K562 (cell line): Measurements from ENCODE around the gene PLIN5. TPM values are rescaled to one million over a fixed set of nuclear protein-coding genes. Genes with fewer than 3 reads are reported as not detected.

Experiments used
- BACH1 ChIP-seq: fragments of 200-800 bp; sonication (Bioruptor generic); IDR thresholded peaks from 2 replicates; pipeline ENCODE4 v1.6.1; 2016; ENCODE audit warnings: missing genetic modification characterization, missing compliant biosample characterization
- BHLHE40 ChIP-seq: IDR thresholded peaks from 2 replicates; pipeline ENCODE4 v1.6.1; 2011; ENCODE audit warnings: low read length, improper control_type of control experiment
- MAZ ChIP-seq, 2 experiments: fragments of 450-650 bp in 1 of 2; sonication (generic) in 1 of 2; formaldehyde crosslinking; IDR thresholded peaks in 1 of 2; conservative IDR thresholded peaks in 1 of 2; 2 replicates each; pipeline versions ENCODE4 v1.4.0 to v1.5.0; 2020; ENCODE audit warnings: mild to moderate bottlenecking in 1 of 2, missing genetic modification reagents in 1 of 2
- MEIS2 ChIP-seq: fragments of 450-650 bp; IDR thresholded peaks from 2 replicates; pipeline ENCODE4 v1.6.1; 2014; ENCODE audit warnings: mild to moderate bottlenecking; ENCODE audit not compliant: partially characterized antibody
- NFE2L1 ChIP-seq: fragments of 450-650 bp; IDR thresholded peaks from 2 replicates; pipeline ENCODE4 v1.6.1; 2016; ENCODE audit warnings: missing genetic modification characterization, low read depth, mild to moderate bottlenecking, missing compliant biosample characterization, moderate library complexity, borderline replicate concordance
- NR2C1 ChIP-seq, 2 experiments: fragments of 450-650 bp; IDR thresholded peaks; 2 replicates each; pipeline ENCODE4 v1.6.1; 2017; ENCODE audit warnings: mild to moderate bottlenecking in 2 of 2, antibody characterized with exemption in 1 of 2, inconsistent platforms in 1 of 2, missing compliant biosample characterization in 1 of 2, missing genetic modification characterization in 1 of 2
- PHB ChIP-seq: fragments of 250-450 bp; sonication (Bioruptor Pico); IDR thresholded peaks from 2 replicates; pipeline ENCODE4 v1.5.0; 2021
- SAP30 ChIP-seq: fragments of 200-600 bp; sonication (generic); IDR thresholded peaks from 2 replicates; pipeline ENCODE4 v1.6.1; 2012; ENCODE audit warnings: borderline replicate concordance, low read depth, mild to moderate bottlenecking, moderate library complexity, low read length, control low read depth, inconsistent platforms; ENCODE audit not compliant: insufficient read depth, poor library complexity, severe bottlenecking
- SMARCA5 ChIP-seq: fragments of 450-650 bp; IDR thresholded peaks from 2 replicates; pipeline ENCODE4 v1.6.1; 2016
- TAL1 ChIP-seq: fragments of 450-650 bp; IDR thresholded peaks from 2 replicates; pipeline ENCODE4 v1.6.1; 2016; ENCODE audit warnings: mild to moderate bottlenecking
- ZNF224 ChIP-seq: sonication (generic); formaldehyde crosslinking; IDR thresholded peaks from 2 replicates; pipeline ENCODE4 v1.8.0; 2022; ENCODE audit warnings: mild to moderate bottlenecking, missing genetic modification reagents
- ZNF23 ChIP-seq: fragments of 250-450 bp; sonication (Bioruptor Pico); IDR thresholded peaks from 2 replicates; pipeline ENCODE4 v1.4.0; 2020; ENCODE audit warnings: mild to moderate bottlenecking
- ZNF699 ChIP-seq: fragments of 250-450 bp; sonication (Bioruptor Pico); IDR thresholded peaks from 2 replicates; pipeline ENCODE4 v1.8.0; 2021; ENCODE audit warnings: mild to moderate bottlenecking, moderate library complexity; ENCODE audit not compliant: insufficient replicate concordance
- ZNF79 ChIP-seq: fragments of 250-450 bp; sonication (Bioruptor Pico); IDR thresholded peaks from 2 replicates; pipeline ENCODE4 v1.4.0; 2020; ENCODE audit warnings: low read depth, mild to moderate bottlenecking, moderate library complexity
- polyA plus RNA-seq, 8 experiments: library from polyadenylated mRNA; depleted of rRNA in 4 of 8; stranded (reverse) in 5 of 8; unstranded in 3 of 8; fragments of >200 nt; fragmentation: Nextera tagmentation in 2 of 8; fragmentation: Illumina TruSeq in 1 of 8; extraction: Ambion mirVana in 2 of 8; extraction: Trizol in 1 of 8; gene quantifications; 2 replicates each; pipeline versions ENCODE4 v1.2.1 to v1.2.3, GENCODE V29; 2011 to 2014; ENCODE audit warnings: inconsistent platforms in 1 of 8, missing spikeins in 1 of 8
- total RNA-seq, 7 experiments: library from RNA; depleted of rRNA in 6 of 7; stranded (reverse); fragments of >200 nt in 6 of 7; fragmentation: Illumina TruSeq in 2 of 7; extraction: Trizol in 2 of 7; gene quantifications; 2 replicates each; pipeline versions ENCODE4 v1.2.1 to v1.2.3, GENCODE V29; 2011 to 2021; ENCODE audit warnings: low replicate concordance in 1 of 7
- TF ChIP-seq, protein P1 (sequence below): fragments of 250-450 bp; sonication (Bioruptor Pico); IDR thresholded peaks from 2 replicates; pipeline ENCODE4 v1.4.0; 2020; ENCODE audit warnings: mild to moderate bottlenecking, moderate library complexity, borderline replicate concordance
- TF ChIP-seq, protein P2 (sequence below): IDR thresholded peaks from 2 replicates; pipeline ENCODE4 v1.6.1; 2011; ENCODE audit not compliant: insufficient read length; ENCODE audit errors: extremely low read depth
- TF ChIP-seq, protein P3 (sequence below): fragments of 450-650 bp; formaldehyde crosslinking; conservative IDR thresholded peaks from 2 replicates; pipeline ENCODE4 v1.4.0; 2022; ENCODE audit warnings: mild to moderate bottlenecking, missing genetic modification characterization
- TF ChIP-seq, protein P4 (sequence below): fragments of 250-450 bp; sonication (Bioruptor Pico); IDR thresholded peaks from 2 replicates; pipeline ENCODE4 v1.4.0; 2020; ENCODE audit warnings: borderline replicate concordance
- TF ChIP-seq, protein P5 (sequence below): fragments of 450-650 bp; formaldehyde crosslinking; IDR thresholded peaks from 2 replicates; pipeline ENCODE4 v1.4.0; 2020; ENCODE audit warnings: mild to moderate bottlenecking

Gene PLIN5
- total and polyA plus RNA-seq, 9 of the 15 experiments (the other 6 are each of a cell fraction or from before 2014, with no cell fraction given): 0.04 to 1.3 (median 0.50) TPM

DNA sequence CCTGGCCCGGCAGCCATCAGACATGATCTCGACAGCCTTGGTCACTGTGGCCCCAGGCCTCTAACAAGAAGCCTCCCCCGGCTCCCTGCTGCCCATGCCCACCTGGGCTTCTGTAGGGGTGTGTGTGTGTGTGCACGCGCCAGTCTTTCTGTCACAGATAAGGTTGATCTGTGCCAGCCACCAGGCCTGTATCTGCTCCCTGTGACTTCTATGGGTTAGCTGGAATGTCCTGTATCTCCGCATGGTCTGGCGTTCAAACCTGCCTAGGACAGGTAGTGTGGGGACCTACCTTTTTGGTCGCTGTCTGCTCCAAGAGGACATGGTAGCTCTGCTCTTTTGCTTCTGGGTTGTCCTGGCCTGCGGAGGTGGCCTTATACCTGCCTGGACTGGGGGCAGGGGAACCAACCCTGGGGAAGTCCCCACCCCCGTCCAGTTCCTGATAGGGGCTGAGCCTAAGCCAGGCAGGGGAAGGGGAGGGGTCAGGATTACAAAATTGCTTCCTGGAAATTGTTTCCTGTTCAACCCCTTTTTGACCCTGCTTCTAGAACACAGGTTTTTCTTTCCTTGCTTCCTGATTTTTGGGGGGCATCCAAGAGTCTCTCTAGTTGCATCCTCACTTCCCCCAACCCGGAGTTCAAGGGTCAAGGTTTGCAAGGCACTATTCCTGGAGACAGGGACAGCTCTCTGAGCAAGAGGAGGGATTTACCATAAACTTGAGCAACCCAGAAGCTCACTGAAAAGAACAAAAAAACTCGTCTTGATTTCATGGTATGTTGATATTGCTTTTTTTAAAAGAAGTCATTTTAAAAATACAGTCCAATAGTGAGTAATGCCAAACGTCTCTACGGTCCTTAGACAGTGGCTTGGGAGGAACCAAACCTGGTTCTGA is 4.9 kb upstream of the PLIN5 start, which contains the start of gene LRG1 (continued):
- TF ChIP-seq, protein P1, sequence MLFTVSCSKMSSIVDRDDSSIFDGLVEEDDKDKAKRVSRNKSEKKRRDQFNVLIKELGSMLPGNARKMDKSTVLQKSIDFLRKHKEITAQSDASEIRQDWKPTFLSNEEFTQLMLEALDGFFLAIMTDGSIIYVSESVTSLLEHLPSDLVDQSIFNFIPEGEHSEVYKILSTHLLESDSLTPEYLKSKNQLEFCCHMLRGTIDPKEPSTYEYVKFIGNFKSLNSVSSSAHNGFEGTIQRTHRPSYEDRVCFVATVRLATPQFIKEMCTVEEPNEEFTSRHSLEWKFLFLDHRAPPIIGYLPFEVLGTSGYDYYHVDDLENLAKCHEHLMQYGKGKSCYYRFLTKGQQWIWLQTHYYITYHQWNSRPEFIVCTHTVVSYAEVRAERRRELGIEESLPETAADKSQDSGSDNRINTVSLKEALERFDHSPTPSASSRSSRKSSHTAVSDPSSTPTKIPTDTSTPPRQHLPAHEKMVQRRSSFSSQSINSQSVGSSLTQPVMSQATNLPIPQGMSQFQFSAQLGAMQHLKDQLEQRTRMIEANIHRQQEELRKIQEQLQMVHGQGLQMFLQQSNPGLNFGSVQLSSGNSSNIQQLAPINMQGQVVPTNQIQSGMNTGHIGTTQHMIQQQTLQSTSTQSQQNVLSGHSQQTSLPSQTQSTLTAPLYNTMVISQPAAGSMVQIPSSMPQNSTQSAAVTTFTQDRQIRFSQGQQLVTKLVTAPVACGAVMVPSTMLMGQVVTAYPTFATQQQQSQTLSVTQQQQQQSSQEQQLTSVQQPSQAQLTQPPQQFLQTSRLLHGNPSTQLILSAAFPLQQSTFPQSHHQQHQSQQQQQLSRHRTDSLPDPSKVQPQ (CRISPR knock-in tag): no peak
- TF ChIP-seq ZNF699 (no peak), TAL1 (peak; percentile 16; the same call in 1 of the 2 replicates), SAP30 (peak; percentile 43), MEIS2 (no peak), PHB (CRISPR knock-in tag) (no peak), BHLHE40 (no peak; the same call in 1 of the 2 replicates), NFE2L1 (tag) (no peak), SMARCA5 (no peak), NR2C1 (IDR thresholded peaks at IDR 0.05) (peak; percentile 91), NR2C1 (tag; IDR thresholded peaks at IDR 0.05) (peak; percentile 94), MAZ (CRISPR knock-in tag; conservative IDR thresholded peaks at IDR 0.05 in 1 of 2, IDR thresholded peaks at IDR 0.05 in 1 of 2) (peak in 1 of 2 experiments; percentile 55; a peak in 2 of 4 replicates), BACH1 (no peak), ZNF23 (CRISPR knock-in tag) (no peak), ZNF79 (CRISPR knock-in tag) (no peak), ZNF224 (no peak)
- TF ChIP-seq, protein P2, sequence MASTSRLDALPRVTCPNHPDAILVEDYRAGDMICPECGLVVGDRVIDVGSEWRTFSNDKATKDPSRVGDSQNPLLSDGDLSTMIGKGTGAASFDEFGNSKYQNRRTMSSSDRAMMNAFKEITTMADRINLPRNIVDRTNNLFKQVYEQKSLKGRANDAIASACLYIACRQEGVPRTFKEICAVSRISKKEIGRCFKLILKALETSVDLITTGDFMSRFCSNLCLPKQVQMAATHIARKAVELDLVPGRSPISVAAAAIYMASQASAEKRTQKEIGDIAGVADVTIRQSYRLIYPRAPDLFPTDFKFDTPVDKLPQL: no peak
- TF ChIP-seq, protein P3, sequence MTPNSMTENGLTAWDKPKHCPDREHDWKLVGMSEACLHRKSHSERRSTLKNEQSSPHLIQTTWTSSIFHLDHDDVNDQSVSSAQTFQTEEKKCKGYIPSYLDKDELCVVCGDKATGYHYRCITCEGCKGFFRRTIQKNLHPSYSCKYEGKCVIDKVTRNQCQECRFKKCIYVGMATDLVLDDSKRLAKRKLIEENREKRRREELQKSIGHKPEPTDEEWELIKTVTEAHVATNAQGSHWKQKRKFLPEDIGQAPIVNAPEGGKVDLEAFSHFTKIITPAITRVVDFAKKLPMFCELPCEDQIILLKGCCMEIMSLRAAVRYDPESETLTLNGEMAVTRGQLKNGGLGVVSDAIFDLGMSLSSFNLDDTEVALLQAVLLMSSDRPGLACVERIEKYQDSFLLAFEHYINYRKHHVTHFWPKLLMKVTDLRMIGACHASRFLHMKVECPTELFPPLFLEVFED (CRISPR knock-in tag): no peak
- TF ChIP-seq, protein P4, sequence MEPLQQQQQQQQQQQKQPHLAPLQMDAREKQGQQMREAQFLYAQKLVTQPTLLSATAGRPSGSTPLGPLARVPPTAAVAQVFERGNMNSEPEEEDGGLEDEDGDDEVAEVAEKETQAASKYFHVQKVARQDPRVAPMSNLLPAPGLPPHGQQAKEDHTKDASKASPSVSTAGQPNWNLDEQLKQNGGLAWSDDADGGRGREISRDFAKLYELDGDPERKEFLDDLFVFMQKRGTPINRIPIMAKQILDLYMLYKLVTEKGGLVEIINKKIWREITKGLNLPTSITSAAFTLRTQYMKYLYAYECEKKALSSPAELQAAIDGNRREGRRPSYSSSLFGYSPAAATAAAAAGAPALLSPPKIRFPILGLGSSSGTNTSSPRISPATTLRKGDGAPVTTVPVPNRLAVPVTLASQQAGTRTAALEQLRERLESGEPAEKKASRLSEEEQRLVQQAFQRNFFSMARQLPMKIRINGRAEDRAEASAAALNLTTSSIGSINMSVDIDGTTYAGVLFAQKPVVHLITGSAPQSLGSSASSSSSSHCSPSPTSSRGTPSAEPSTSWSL (CRISPR knock-in tag): no peak
- TF ChIP-seq, protein P5, sequence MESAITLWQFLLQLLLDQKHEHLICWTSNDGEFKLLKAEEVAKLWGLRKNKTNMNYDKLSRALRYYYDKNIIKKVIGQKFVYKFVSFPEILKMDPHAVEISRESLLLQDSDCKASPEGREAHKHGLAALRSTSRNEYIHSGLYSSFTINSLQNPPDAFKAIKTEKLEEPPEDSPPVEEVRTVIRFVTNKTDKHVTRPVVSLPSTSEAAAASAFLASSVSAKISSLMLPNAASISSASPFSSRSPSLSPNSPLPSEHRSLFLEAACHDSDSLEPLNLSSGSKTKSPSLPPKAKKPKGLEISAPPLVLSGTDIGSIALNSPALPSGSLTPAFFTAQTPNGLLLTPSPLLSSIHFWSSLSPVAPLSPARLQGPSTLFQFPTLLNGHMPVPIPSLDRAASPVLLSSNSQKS (CRISPR knock-in tag): no peak
